SH-SY5Y (cell line): Measurements from ENCODE around the gene RELL2.

Experiments used
- GATA2 ChIP-seq: IDR thresholded peaks from 2 replicates; pipeline ENCODE4 v1.6.1; 2011; ENCODE audit warnings: mild to moderate bottlenecking, low read depth, low read length
- GATA3 ChIP-seq: IDR thresholded peaks from 2 replicates; pipeline ENCODE4 v1.6.1; 2011; ENCODE audit warnings: low read depth, mild to moderate bottlenecking, low read length, moderate library complexity

DNA sequence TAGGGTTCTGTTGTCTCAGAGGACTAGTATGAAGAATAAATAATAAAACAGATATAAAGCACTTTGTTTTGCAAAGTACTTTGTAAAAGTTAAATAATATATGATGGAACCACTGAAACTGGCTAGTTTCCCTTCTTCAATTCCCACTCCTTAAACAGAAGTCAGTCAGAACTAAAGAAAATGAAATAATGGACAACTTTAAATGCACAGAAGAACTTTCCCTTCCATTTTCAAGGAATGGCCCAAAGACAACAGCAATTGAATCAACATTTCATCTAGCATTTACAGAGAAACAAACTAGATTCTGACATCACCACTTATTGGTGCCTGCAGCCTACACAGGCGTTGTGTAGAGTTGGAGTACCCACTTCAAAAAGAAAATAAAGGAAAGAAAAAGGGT lies 34.2 kb upstream of the RELL2 start:
- TF ChIP-seq GATA2 (no peak), GATA3 (no peak)
